Fibroblast of skin of abdomen (primary cell): ENCODE measurements around the gene RNLS.
A peak's percentile ranks its signal among the peaks of the same experiment; 100 is the strongest.
"Not testable (repeated sequence)": the region's sequence is repeated elsewhere in the genome, so short reads cannot be mapped to it uniquely, and the experiment has no call there.

Source experiments
- DNase-seq: peaks from one replicate; pipeline ENCODE4 v3.0.0-alpha.2; 2013

The RNLS gene

DNA sequence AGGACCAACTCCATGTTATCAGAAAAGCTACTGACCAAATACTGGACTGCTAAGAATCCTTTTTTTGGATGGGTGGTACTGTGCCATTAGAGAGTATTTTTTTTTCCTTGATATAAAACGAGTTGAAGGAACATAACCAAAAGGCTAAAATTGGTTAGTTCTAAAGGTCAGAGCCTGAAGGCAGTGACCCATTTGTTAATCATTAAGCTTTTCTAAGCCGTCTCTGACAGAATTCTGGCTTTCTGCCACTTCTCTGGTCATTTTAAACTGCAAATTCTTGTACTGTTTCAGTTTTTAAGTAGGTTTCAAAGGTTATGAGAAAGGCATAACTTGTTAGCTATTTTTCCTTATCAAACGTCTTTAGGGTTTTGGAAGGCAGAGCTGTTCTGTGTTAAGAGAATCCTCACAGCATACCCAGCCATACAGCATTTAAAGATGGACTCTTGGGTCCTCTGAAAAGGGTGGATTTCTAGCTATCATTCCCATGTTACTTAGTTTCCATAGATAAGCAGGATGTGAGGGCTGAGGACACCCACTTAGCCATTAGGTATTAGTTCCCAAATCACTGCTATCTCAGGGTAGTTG, 196.8 kb downstream of the RNLS start:
- DNase-seq: peak; percentile 10

DNA sequence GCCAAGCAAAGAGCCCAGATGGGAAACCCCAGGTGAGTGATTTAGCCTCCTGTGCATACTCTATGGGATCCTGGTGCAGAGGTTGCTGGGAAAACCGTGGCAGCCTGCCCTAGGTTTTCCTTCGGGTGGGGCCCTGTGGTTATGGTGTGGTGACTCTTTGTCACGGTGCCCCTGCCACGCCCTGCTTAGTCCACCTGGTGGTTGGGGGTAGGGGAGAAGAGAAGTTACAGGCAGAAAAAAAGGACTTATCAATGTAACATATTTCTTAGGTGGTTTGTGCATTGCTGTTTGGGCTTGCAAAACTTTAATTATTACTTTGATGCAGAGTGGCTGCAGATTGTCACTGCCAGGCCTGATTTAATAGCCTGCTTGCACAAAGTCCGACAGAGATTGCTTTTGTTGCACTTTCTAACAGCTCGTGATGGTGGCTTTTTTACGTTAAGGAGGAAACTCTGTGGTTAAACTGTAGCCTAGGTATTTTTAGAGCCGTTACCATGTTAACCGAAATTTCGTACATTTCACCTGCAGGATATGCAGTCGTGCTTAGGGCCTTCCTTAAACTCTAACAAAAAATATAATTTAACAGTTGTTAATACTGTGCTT, 197.4 kb downstream of the RNLS start:
- no peak for DNase-seq

DNA sequence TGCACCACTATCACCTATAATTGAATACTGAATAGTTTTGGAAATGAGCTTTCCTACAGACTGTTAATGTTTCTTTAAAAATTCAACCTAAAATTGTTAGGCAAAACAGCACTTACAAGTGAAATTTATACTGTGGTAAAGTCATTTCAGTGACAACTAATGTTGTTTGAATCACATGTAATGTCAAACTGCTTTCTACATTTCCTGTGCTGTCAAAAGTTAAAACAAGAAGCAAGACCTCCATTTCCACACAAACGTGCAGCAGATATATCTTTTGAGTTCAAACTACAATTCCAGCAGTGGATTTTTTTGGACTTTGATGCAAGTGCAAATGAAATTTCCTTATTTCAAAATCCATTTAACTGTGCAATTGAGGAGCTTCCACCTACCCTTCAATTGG, 199.8 kb downstream of the RNLS start:
- no peak for DNase-seq

GRCh38 chr10:88382699-88383098, 200.4 kb downstream of the RNLS start:
- no peak for DNase-seq

GRCh38 chr10:88379575-88379974, 203.5 kb downstream of the RNLS start:
- peak; percentile 82 for DNase-seq

- no peak for DNase-seq
Observed at GRCh38 chr10:88377510-88377909, 205.6 kb downstream of the RNLS start.

DNA sequence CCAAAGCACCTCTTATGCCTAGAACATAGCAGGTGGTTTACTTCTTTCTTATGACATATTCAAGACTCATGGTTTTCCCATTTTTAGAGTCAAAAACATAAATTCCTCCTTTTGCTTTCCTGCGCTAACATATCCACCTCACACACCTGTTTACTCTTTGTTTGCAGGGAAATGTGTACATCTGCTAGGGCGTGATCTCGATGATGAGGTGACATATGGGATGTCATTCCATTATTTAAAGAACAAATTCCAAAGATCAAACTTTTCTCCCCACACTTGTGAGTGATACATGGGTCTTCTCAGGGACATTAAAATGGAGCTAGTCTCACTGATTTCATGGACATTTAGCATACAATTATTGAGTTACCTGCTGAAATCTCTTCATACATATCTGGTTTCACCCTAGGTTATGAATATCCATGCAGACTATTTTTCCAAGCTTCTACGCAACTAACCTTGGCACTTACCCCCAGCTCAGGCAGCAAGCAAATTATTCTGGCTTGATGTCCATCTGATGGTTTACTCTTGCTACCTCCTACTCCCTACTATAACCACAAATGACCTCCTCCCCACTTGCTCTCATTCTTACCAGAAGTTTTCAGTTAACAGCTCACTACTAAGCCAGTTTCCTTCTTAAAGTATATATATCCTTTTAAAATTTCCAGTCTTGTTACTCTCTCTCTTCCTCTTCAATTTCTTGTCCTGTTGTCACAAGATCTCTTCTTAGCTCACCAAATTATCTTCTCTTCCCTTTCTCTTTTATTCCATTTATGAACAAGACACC, 208.5 kb downstream of the RNLS start:
- no peak for DNase-seq

DNA sequence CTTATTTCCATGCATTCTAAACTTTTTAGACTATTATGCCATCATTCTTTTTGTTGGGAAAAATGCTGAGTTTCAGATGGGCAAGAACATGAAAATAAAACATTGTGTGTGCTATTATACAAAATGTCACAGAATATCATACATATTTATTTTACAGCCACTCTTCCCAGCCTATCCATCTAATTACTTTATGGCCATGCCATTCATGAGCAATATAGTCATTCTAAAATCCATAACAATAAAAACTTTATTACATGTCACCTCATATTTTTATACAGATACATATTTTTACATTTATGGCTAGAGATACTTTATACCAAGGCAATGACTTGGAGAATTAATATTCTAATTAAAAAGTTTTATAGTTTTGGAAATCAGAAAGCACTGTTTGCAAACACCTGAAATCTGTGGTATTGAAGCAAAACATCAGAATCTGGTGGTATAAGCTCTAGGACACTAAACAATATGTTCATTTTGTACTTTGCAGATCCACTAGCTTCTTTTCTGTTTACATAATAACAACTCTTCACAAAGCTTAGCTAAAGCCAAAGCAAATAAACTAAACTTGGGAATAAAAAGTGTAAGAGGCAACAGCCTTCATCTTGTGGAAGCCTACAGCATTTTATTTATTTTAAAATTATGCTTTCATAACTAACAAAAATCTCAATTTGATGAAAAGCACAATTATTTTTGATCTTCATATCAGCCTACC, 210.1 kb downstream of the RNLS start:
- DNase-seq: no peak

GRCh38 chr10:88372051-88372715, 210.9 kb downstream of the RNLS start:
- no peak for DNase-seq

GRCh38 chr10:88370713-88371112, 212.4 kb downstream of the RNLS start:
- DNase-seq: no peak

GRCh38 chr10:88366772-88367171, 216.3 kb downstream of the RNLS start:
- no peak for DNase-seq

DNA sequence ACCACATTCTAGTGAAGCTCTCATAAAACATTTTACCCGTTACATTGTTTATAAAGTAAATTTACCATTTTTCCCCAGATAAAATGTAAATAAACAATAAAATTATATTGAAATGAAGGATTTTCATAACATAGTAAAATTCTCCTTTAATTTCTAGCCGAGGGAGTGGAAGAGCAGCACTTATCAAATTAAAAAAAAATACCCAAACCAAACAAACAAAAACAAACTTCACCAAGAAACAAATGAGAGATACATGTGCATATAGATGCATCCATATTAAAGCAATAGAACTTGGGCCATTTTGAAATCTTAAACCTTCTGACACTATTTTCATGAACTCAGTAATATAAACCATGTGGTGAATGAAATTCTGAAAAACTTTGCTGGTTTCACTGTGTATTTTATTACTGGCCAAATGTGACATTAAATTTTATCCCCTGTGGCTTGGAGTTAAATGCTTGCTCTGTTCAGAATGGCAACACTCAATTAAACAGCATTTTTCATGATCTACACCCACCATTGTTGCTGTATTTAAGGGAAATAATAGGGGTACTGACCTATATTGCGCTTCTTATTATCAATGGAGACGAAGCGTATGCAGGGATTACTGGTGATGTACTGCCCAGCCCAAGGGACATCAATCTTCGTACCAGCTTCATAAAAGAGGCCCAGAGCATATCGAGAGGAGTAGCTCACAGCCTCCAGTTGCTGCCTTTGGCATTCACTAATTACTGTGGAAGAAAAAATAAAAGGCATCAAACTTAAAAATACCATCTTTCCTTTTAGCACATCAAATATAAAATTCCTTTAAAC, 220.9 kb downstream of the RNLS start:
- no peak for DNase-seq

- no peak for DNase-seq
Observed at GRCh38 chr10:88361494-88361893, 221.6 kb downstream of the RNLS start.

DNA sequence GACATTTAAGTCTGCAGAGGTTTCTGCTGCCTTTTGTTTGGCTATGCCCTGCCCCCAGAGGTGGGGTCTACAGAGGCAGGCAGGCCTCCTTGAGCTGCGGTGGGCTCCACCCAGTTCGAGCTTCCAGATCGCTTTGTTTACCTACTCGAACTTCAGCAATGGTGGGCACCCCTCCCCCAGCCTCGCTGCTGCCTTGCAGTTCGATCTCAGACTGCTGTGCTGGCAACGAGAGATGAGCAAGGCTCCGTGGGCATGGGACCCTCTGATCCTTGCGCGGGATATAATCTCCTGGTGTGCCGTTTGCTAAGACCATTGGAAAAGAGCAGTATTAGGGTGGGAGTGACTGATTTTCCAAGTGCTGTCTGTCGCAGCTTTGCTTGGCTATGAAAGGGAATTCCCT, 227.4 kb downstream of the RNLS start:
- DNase-seq: not testable (repeated sequence)

DNA sequence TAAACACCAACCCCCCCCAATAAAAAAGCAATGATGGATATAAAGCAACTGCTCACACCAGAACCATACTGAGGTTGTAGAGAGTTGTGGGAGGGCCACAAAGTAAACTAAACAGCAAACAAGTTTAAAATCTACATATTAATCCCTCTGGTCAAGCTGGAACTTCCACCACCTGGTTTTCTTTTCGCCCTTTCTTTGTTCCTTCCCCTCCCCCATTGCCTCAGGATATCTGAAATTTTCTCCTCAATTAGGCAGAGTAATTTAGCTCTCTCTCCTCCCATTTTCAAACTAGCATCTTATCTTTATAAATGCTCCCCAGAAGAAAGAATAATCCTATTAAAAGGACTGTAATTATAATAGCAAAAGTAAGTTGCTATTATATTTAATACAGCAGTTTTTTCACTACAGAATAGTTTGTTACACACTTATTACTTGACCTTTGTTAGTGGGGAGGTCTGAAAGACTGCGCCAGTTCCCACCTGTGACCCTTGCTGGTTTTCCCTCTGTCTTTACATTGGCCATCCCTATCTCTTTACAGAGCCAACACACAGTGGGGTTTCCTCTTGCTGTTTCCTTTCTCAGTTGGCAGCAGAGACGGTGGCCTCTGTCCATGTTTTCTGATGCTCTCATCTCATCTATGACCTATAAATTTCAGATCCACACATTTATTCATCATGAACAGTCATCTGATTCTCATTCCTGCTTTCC, 235.4 kb downstream of the RNLS start:
- DNase-seq: no peak

- no peak for DNase-seq
Observed at GRCh38 chr10:88347022-88347421, 236.1 kb downstream of the RNLS start.

GRCh38 chr10:88346144-88346977, 236.8 kb downstream of the RNLS start:
- DNase-seq: peak; percentile 6

DNA sequence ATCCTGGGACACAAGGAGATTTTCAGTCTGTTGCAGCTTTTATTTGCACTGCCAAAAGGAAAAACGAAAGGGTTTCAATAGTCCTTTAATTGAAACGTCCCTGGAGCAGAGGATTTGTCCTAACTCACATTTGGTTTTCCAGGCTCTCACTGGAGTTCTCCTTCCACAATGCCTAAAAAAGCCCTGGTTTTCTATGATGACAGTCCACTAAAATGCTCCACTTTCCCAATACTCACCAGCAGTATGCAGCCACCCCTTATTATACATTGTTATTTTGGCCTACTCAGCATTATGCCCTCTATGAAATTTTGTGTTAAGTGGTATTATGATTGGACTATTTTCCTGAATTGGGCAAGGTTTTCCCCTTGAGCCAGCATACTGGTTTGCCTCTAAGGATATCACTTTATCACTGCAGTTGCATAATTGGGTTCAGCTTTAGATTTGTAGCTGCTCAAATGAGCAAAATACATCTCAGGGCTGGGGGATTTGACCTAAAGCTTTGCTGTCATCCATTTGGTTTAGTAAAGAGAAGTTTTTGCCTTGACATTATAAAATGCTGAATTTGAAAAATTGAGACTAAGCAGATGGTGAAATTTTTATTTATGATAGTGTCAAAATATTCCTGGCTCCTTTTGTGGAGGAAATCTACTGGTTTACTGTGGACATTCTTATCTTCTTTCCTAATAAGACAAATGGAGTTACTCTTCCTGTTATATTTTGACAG, 239.2 kb downstream of the RNLS start:
- DNase-seq: peak; percentile 3

DNA sequence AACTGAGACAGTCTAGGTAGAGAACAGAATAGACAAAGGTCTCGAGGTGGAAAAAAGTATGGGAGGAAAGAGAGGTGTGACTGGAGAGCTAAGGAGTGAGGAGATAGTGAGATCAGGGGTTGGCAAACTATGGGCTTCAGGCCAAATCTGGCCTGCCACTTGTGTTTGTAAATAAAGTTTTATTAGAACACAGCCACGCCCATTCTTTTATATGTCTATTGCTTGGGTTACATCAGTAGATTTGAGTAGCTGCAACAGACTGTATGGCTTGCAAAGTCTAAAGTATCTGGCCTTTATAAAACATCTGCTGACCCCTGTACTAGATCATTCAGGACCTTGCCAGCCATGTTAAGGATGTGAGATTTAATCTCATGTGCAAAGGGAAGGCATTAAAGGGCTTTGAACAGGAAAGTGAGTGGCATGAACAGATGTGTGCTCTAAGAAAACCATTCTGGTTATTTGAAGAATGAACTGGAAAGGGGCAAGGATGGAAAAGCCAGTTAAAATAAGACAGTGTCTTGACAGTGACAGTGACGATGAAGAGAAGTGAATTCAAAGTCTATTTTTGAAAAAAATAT, 240.3 kb downstream of the RNLS start:
- DNase-seq: no peak
